Body of pancreas (tissue), 4 donors: Measurements from ENCODE around the gene FAM222A. TPM values are rescaled to one million over a fixed set of nuclear protein-coding genes. Genes with fewer than 3 reads are reported as not detected.

ENCODE experiments used
- ATAC-seq: fragments of 150-250 bp; one replicate; pipeline ENCODE4 v1.9.1; 2016
- DNase-seq, 4 donors: peaks; one replicate each; pipeline ENCODE4 v3.0.0-alpha.2; 2019
- H3K27ac ChIP-seq, 4 donors: fragments of 200-600 bp; sonication (generic); 1 replicate in 3 of 4; 2 replicates in 1 of 4; pipeline versions ENCODE4 v1.5.1 to v1.6.1; 2016 to 2019; ENCODE audit warnings: mild to moderate bottlenecking in 1 of 4, mixed read lengths in 1 of 4, moderate library complexity in 1 of 4
- H3K27me3 ChIP-seq, 2 donors: fragments of 200-600 bp; sonication (generic); one replicate each; pipeline ENCODE4 v1.6.0; 2016; ENCODE audit warnings: mild to moderate bottlenecking in 1 of 2
- H3K36me3 ChIP-seq, 2 donors: fragments of 200-600 bp; sonication (generic); replicated peaks in 1 of 2; 2 replicates each; pipeline ENCODE4 v1.5.1; 2016; ENCODE audit warnings: low read depth in 2 of 2; ENCODE audit not compliant: insufficient read depth in 1 of 2
- H3K4me1 ChIP-seq: fragments of 200-600 bp; sonication (generic); one replicate; pipeline ENCODE4 v1.6.0; 2016
- H3K4me3 ChIP-seq, 2 donors: fragments of 200-600 bp; sonication (generic); 1 replicate in 1 of 2; 2 replicates in 1 of 2; pipeline ENCODE4 v1.5.1; 2016 to 2019
- H3K9me3 ChIP-seq, 3 donors: fragments of 200-600 bp; sonication (generic); 1 replicate in 2 of 3; 2 replicates in 1 of 3; pipeline ENCODE4 v1.5.1; 2016
- POLR2A ChIP-seq, 3 donors: fragments of 450-650 bp; IDR thresholded peaks; one replicate each; pipeline ENCODE4 v1.6.1; 2016; ENCODE audit warnings: antibody characterized with exemption in 3 of 3, mild to moderate bottlenecking in 2 of 3
- WGBS, 2 donors: methylation state at CpG; one replicate each; pipeline ENCODE4 v1.1.5; 2017; 5-methylcytosine and 5-hydroxymethylcytosine counted together
- intact Hi-C: fragments of 100-400 bp; cut with DNase I; formaldehyde crosslinking; loops from one replicate; pipeline ENCODE4 v1.15.1; 2023
- total RNA-seq, 2 donors: library from RNA; depleted of rRNA; stranded (reverse); fragments of >200 nt; gene quantifications; one replicate each; pipeline ENCODE4 v1.1.0, GENCODE V29; 2016
- TF ChIP-seq, protein P1 (sequence below), 7 experiments: fragments of 450-650 bp in 4 of 7; fragments of 200-600 bp in 3 of 7; sonication (generic) in 3 of 7; IDR thresholded peaks; one replicate each; pipeline ENCODE4 v1.5.1; 2016 to 2019; ENCODE audit warnings: antibody characterized with exemption in 7 of 7

Gene FAM222A
- total RNA-seq, 2 donors from 2014 or later, result 8.0 to 16.2 TPM

DNA sequence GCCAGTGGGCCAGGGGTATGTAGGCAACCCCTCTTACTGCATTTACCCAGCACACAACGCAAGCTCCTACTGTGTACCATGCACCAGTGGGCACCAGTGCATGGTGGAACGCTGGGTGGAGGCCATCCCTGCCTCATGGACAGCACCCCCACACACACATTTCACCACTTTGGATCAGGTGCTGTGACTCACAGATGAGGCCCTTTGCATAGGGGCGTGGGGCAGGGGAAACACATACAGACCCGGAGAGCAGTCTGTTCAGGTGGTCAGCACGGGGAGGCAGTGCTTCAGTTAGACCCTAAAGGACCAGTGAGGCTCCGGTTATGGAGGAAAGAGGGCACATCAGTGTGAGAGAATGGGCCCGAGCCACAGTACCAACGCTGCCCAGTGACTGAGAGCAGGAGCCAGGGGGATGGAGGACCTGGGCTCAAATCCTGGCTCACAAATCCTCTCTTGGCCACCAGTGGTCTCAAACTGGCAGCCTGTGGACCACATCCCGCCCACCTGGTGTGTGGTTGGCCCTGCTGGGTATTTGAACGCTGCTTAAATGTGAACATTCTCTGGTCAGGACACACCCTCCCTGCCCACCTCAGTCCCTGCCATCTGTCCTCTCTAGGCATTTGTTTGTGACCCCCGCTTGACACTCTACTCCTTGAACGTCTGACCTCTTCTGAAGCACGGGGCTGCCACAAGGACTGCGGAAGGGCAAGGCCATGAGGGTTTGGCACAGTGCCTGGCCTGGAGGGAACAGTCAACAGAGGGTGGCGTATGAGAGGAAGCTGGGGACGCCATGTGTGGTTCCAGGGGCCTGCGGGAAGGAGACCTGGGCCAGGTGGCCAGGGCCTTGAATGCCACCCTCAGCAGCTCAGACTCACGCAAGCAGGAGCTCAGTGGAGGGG is 46.7 kb downstream of the FAM222A start:
- ATAC-seq, result peak; percentile 69
- TF ChIP-seq POLR2A (IDR thresholded peaks at IDR 0.05), result no peak
- TF ChIP-seq, protein P1, sequence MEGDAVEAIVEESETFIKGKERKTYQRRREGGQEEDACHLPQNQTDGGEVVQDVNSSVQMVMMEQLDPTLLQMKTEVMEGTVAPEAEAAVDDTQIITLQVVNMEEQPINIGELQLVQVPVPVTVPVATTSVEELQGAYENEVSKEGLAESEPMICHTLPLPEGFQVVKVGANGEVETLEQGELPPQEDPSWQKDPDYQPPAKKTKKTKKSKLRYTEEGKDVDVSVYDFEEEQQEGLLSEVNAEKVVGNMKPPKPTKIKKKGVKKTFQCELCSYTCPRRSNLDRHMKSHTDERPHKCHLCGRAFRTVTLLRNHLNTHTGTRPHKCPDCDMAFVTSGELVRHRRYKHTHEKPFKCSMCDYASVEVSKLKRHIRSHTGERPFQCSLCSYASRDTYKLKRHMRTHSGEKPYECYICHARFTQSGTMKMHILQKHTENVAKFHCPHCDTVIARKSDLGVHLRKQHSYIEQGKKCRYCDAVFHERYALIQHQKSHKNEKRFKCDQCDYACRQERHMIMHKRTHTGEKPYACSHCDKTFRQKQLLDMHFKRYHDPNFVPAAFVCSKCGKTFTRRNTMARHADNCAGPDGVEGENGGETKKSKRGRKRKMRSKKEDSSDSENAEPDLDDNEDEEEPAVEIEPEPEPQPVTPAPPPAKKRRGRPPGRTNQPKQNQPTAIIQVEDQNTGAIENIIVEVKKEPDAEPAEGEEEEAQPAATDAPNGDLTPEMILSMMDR (IDR thresholded peaks at IDR 0.05), result no peak
- intact Hi-C loops, result no loop called here
- peak; percentile 59 to 80 (median 74) for DNase-seq
- H3K4me1 ChIP-seq, result peaks cover 24% of the 10 kb centered on the region
- no peaks in the 10 kb centered on the region for H3K27me3 ChIP-seq
- H3K9me3 ChIP-seq, result no peaks in the 10 kb centered on the region
- peak overlapping the region in 3 of 4 donors; percentile 3 to 56 (median 41) for H3K27ac ChIP-seq
- no peak overlapping the region for H3K4me3 ChIP-seq
- H3K36me3 ChIP-seq, result no peaks in the 10 kb centered on the region
- WGBS, 2 donors, result 57 to 64% methylated on average over 15 to 18 of the region's 18 CpGs

DNA sequence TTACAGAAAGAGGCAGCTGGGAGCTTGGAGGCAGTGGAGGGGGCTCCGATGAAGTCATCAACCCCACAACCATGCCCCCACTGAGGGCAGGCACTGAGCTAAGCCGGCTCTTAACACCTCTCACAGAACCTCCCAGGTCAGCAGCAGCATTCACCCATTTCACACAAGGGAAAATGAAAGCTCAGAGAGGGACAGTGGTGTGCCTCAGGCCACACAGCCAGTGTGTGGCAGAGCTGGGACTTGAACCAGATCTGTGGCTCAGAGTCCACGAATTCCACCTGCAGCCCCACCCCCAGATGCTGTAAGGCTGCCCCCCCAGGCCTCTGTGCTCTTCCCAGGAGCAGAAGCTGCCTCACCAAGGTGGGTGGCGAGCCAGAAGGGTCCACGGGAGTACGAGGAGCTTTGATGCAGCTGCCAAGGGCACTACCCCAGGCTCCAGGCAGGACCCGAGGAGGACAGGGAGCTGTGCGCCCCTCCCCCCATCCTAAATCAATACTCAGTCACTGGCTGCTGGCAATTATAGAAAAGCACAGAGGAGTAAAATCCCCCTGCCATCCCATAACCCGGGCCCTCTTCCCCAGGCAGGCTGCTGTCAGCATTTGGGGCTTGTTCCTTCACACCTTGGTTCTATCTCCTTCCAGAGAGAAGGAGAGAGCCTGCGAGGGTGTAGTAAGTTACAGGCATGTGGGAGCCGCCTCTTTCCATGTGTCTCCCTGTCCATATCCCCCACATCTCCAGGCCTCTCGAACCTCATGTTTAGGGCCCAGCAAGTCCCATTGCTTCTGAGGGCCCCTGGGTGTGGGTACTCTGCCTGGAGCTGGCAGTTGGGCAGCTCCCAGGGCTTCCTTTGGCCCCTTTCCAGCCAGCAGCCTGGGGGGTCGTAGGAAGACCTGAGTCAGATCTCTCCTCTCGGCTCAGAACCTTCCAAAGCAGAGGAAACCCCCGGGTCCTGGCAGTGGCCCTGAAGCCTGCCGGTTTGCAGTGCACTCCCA is 47.6 kb downstream of the FAM222A start:
- no peaks in the 10 kb centered on the region for H3K36me3 ChIP-seq
- no peaks in the 10 kb centered on the region for H3K9me3 ChIP-seq
- peak overlapping the region in 3 of 4 donors; percentile 3 to 56 (median 41) for H3K27ac ChIP-seq
- H3K27me3 ChIP-seq, result no peaks in the 10 kb centered on the region
- intact Hi-C loops, result no loop called here
- no peak for ATAC-seq
- DNase-seq, result peak in 3 of 4 donors; percentile 3 to 17 (median 11)
- peaks cover 29% of the 10 kb centered on the region for H3K4me1 ChIP-seq
- H3K4me3 ChIP-seq, result no peak overlapping the region
- TF ChIP-seq, protein P1 (IDR thresholded peaks at IDR 0.05), result no peak
- no peak for TF ChIP-seq POLR2A (IDR thresholded peaks at IDR 0.05)
- WGBS, 2 donors, result 75 to 81% methylated on average over 10 to 16 of the region's 16 CpGs

DNA sequence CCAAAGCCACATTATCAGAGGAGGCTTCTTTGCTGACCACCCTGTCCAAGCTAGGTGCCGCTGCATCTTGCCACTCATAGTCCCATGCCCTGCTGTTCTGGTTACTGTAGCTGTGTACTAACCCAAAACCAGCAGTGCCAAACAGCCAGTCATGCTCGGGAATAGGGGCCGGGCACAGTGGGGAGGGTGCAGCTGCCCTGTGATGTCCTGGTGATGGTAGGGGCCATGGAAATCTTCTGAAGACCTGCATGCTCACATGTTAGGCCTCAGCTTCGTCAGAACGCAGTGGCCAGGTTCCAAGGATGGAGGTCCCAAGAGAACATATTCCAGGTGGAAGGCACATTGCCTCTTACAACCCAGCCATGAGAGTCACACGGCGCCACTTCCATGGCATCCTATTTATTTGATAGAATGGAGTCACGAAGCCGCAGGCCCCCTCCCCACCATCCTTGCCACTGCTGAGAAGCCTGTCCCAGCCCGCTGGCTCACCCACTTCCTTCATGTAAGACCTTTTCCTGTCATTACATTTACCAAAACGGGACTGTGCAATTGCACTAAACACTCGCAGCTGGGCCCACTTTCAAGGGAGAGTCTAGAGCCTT is 48.5 kb downstream of the FAM222A start:
- DNase-seq, result peak in 2 of 4 donors; percentile 1 to 8
- intact Hi-C loops, result no loop called here
- no peak overlapping the region for H3K4me3 ChIP-seq
- peaks cover 31% of the 10 kb centered on the region for H3K4me1 ChIP-seq
- no peaks in the 10 kb centered on the region for H3K36me3 ChIP-seq
- H3K27me3 ChIP-seq, result no peaks in the 10 kb centered on the region
- WGBS, 2 donors, result 85 to 95% methylated on average over 11 to 12 of the region's 12 CpGs
- H3K27ac ChIP-seq, result no peak overlapping the region
- no peaks in the 10 kb centered on the region for H3K9me3 ChIP-seq
- no peak for ATAC-seq
- TF ChIP-seq, protein P1 (IDR thresholded peaks at IDR 0.05), result no peak
- no peak for TF ChIP-seq POLR2A (IDR thresholded peaks at IDR 0.05)

DNA sequence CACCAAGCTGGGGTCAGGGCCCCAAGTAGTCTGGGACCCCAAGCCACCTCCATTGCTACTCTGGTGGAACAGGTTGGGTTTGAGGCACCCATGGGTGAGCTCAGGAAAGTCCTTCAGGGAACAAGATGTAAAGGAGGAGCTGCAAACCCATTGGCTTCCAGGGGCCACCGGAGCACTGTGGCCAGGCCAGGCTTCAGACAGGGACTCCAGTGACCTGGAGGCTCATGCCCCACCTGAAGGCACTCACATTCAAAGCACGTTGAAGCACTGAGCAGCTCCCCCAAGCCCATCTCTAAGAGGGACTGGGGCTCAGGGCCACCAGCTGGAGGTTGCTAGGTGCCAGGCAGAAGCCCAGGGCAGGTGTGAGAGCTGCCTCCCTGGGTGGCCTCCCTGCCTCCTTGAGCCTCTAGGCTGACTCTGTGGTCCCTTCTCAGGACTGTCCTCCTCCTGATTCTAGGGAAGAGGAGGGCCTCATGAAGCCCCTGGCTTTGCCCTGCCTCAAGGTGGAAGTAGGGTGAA is 49.1 kb downstream of the FAM222A start:
- H3K27me3 ChIP-seq, result no peaks in the 10 kb centered on the region
- intact Hi-C loops, result no loop called here
- 83% methylated on average over 2 of the region's 2 CpGs; no CpG with 5 or more reads in 1 of the 2 donors for WGBS, 2 donors
- no peaks in the 10 kb centered on the region for H3K9me3 ChIP-seq
- H3K4me1 ChIP-seq, result peaks cover 31% of the 10 kb centered on the region
- H3K4me3 ChIP-seq, result no peak overlapping the region
- TF ChIP-seq, protein P1 (IDR thresholded peaks at IDR 0.05), result no peak
- TF ChIP-seq POLR2A (IDR thresholded peaks at IDR 0.05), result no peak
- H3K36me3 ChIP-seq, result no peaks in the 10 kb centered on the region
- no peak for ATAC-seq
- H3K27ac ChIP-seq, result no peak overlapping the region
- DNase-seq, result peak in 2 of 4 donors; percentile 1 to 10
